HepG2 (cell line): ENCODE data around the gene SH3GL2. TPM values are rescaled to one million over a fixed set of nuclear protein-coding genes. Genes with fewer than 3 reads are reported as not detected.

Source experiments
- ATAC-seq: fragments of 200-7000 bp; cut with Tn5 transposase; 3 replicates; pipeline ENCODE4 v1.9.1; 2020; ENCODE audit warnings: mild to moderate bottlenecking, moderate library complexity
- BruUV-seq: library from RNA; stranded (reverse); fragments of 400-500 nt; replicated peaks from 2 replicates; lab custom pipeline; 2021; lab: Mats Ljungman, UMichigan
- CTCF ChIA-PET: fragments of 300-600 bp; formaldehyde crosslinking; extraction: SDS; loops from one replicate; lab custom pipeline; 2021; ENCODE audit warnings: low total read pairs, inconsistent platforms, low intra/inter-chr PET ratio; lab: Yijun Ruan, JAX
- POLR2A ChIA-PET: fragments of 350-600 bp; sonication (Branson Sonifier 250); formaldehyde crosslinking; loops from one replicate; lab custom pipeline; 2020; ENCODE audit warnings: antibody characterized with exemption, inconsistent platforms; lab: Yijun Ruan, JAX
- DNase-seq: peaks from one replicate; pipeline ENCODE4 v3.0.0-alpha.2; 2015; ENCODE audit warnings: low spot score
- FAIRE-seq: peaks from 3 replicates; lab custom pipeline; 2011; peaks lifted over from hg19 to GRCh38; lab: Jason Lieb, UNC
- H2AFZ ChIP-seq: one replicate; pipeline ENCODE4 v1.6.1; 2011; ENCODE audit warnings: low read length, inconsistent platforms
- H3K27ac ChIP-seq: fragments of 300-600 bp; 3 replicates; pipeline ENCODE4 v1.8.0; 2011; ENCODE audit warnings: mixed run types, mild to moderate bottlenecking, mixed read lengths, low read length, inconsistent platforms; ENCODE audit not compliant: insufficient read depth; ENCODE audit errors: extremely low read length
- H3K27me3 ChIP-seq, 2 experiments: fragments of 200-600 bp in 1 of 2; 2 replicates in 1 of 2; 3 replicates in 1 of 2; pipeline versions ENCODE4 v1.6.0 to v1.8.0; 2011; ENCODE audit warnings: low read length in 2 of 2, mild to moderate bottlenecking in 2 of 2, moderate library complexity in 2 of 2, inconsistent platforms in 1 of 2; ENCODE audit not compliant: insufficient read depth in 2 of 2, control insufficient read depth in 1 of 2
- H3K36me3 ChIP-seq, 2 experiments: fragments of 200-600 bp in 1 of 2; replicated peaks in 1 of 2; 2 replicates in 1 of 2; 3 replicates in 1 of 2; pipeline versions ENCODE4 v1.5.1 to v1.8.0; 2011; ENCODE audit warnings: low read length in 2 of 2, inconsistent platforms in 1 of 2; ENCODE audit not compliant: insufficient read depth in 2 of 2, control insufficient read depth in 1 of 2
- H3K4me1 ChIP-seq: 2 replicates; pipeline ENCODE4 v1.5.1; 2012; ENCODE audit warnings: low read length, inconsistent platforms; ENCODE audit not compliant: insufficient read depth
- H3K4me2 ChIP-seq: 2 replicates; pipeline ENCODE4 v1.6.0; 2011; ENCODE audit warnings: low read depth, low read length, inconsistent platforms
- H3K4me3 ChIP-seq, 3 experiments: fragments of 200-600 bp in 1 of 3; sonication (generic), shearing (Covaris generic) in 1 of 3; replicated peaks in 1 of 3; 2 replicates each; pipeline ENCODE4 v1.5.1; 2011 to 2016; ENCODE audit warnings: low read length in 3 of 3, inconsistent platforms in 2 of 3, low read depth in 2 of 3, mild to moderate bottlenecking in 2 of 3, control low read depth in 1 of 3, mixed read lengths in 1 of 3; ENCODE audit not compliant: insufficient read depth in 1 of 3
- H3K79me2 ChIP-seq: one replicate; pipeline ENCODE4 v1.6.1; 2011; ENCODE audit warnings: low read length, inconsistent platforms; ENCODE audit not compliant: insufficient read depth
- H3K9ac ChIP-seq: 2 replicates; pipeline ENCODE4 v1.6.0; 2011; ENCODE audit warnings: mild to moderate bottlenecking, low read depth, low read length, inconsistent platforms; ENCODE audit not compliant: insufficient read depth
- H3K9me3 ChIP-seq: 2 replicates; pipeline ENCODE4 v1.5.1; 2012; ENCODE audit warnings: mild to moderate bottlenecking, low read length
- H4K20me1 ChIP-seq: 2 replicates; pipeline ENCODE4 v1.6.0; 2011; ENCODE audit warnings: inconsistent platforms, mild to moderate bottlenecking, low read length, moderate library complexity; ENCODE audit not compliant: insufficient read depth
- ARID2 ChIP-seq: sonication (generic); formaldehyde crosslinking; IDR thresholded peaks from 2 replicates; pipeline ENCODE4 v1.8.1; 2022; ENCODE audit warnings: mild to moderate bottlenecking, missing genetic modification reagents, borderline replicate concordance
- NCOA2 ChIP-seq: sonication (generic); formaldehyde crosslinking; IDR thresholded peaks from 2 replicates; pipeline ENCODE4 v1.8.0; 2022; ENCODE audit warnings: inconsistent platforms
- PBX2 ChIP-seq: IDR thresholded peaks from 2 replicates; pipeline ENCODE4 v1.6.1; 2016; ENCODE audit warnings: control low read depth
- YEATS2 ChIP-seq: sonication (generic); formaldehyde crosslinking; IDR thresholded peaks from 2 replicates; pipeline ENCODE4 v1.4.0; 2020; ENCODE audit warnings: missing genetic modification reagents, borderline replicate concordance
- ZBTB21 ChIP-seq: sonication (generic); formaldehyde crosslinking; IDR thresholded peaks from 2 replicates; pipeline ENCODE4 v1.4.0; 2020; ENCODE audit warnings: missing genetic modification reagents
- ZBTB4 ChIP-seq: sonication (generic); formaldehyde crosslinking; IDR thresholded peaks from 2 replicates; pipeline ENCODE4 v1.4.0; 2020; ENCODE audit warnings: missing genetic modification reagents, mild to moderate bottlenecking, borderline replicate concordance
- ZNF451 ChIP-seq: sonication (generic); formaldehyde crosslinking; IDR thresholded peaks from 2 replicates; pipeline ENCODE4 v1.5.0; 2020; ENCODE audit warnings: mild to moderate bottlenecking, missing genetic modification reagents
- ZNF746 ChIP-seq: sonication (generic); formaldehyde crosslinking; IDR thresholded peaks from 2 replicates; pipeline ENCODE4 v1.8.0; 2022; ENCODE audit warnings: mild to moderate bottlenecking, missing genetic modification reagents
- WGBS: methylation state at CpG from one replicate; pipeline ENCODE4 v1.1.6; 2017; ENCODE audit warnings: low lambda C conversion rate; 5-methylcytosine and 5-hydroxymethylcytosine counted together
- in situ Hi-C: cut with HindIII; loops from 2 replicates; pipeline ENCODE4 v1.10.0; 2017; ENCODE audit warnings: low pct_unique_long_range_greater_than_20kb; ENCODE audit not compliant: extremely low pct_ligation_motif_present
- intact Hi-C: fragments of 100-400 bp; cut with micrococcal nuclease; formaldehyde crosslinking; loops from one replicate; pipeline ENCODE4 v1.10.0; 2022; ENCODE audit not compliant: unreplicated experiment
- polyA plus RNA-seq, 8 experiments: library from polyadenylated mRNA; depleted of rRNA in 3 of 8; stranded (reverse) in 7 of 8; unstranded in 1 of 8; fragments of >200 nt; fragmentation: Illumina TruSeq in 4 of 8; extraction: Trizol in 4 of 8; gene quantifications; 2 replicates each; pipeline versions ENCODE4 v1.2.1 to v1.2.3, GENCODE V29; 2011 to 2016; ENCODE audit warnings: low read depth in 4 of 8, missing spikeins in 1 of 8, mixed read lengths in 1 of 8; ENCODE audit not compliant: insufficient read depth in 1 of 8
- total RNA-seq, 5 experiments: library from RNA; depleted of rRNA; stranded (reverse); fragments of >200 nt; fragmentation: Illumina TruSeq; extraction: Trizol; gene quantifications; 2 replicates each; pipeline ENCODE4 v1.2.3, GENCODE V29; 2016; ENCODE audit warnings: low read depth in 1 of 5

Gene SH3GL2
- total and polyA plus RNA-seq, 2 of the 13 experiments (the other 11 are each of a cell fraction or from before 2014, with no cell fraction given): 0.04 TPM; not detected in 1

GRCh38 chr9:17636821-17637220 lies 58.0 kb downstream of the SH3GL2 start:
- H3K4me3 ChIP-seq: no peak overlapping the region
- POLR2A ChIA-PET: no interaction called here
- H3K9ac ChIP-seq: no peak overlapping the region
- H4K20me1 ChIP-seq: no peaks in the 10 kb centered on the region
- H3K4me2 ChIP-seq: no peak overlapping the region
- in situ Hi-C loops: no loop called here
- BruUV-seq: no TSS peak
- CTCF ChIA-PET: no interaction called here
- no peak overlapping the region for H3K27ac ChIP-seq
- no peaks in the 10 kb centered on the region for H3K4me1 ChIP-seq
- no peaks in the 10 kb centered on the region for H3K79me2 ChIP-seq
- H3K27me3 ChIP-seq: no peaks in the 10 kb centered on the region
- no peak for ATAC-seq
- H3K36me3 ChIP-seq: no peaks in the 10 kb centered on the region
- no peak for DNase-seq
- WGBS: 0% methylated on average over 1 of the region's 1 CpG
- TF ChIP-seq ZBTB21 (no peak), ARID2 (CRISPR knock-in tag) (no peak), ZBTB4 (CRISPR knock-in tag) (no peak), YEATS2 (CRISPR knock-in tag) (no peak), PBX2 (CRISPR knock-in tag) (no peak), ZNF746 (CRISPR knock-in tag) (no peak), ZNF451 (no peak), NCOA2 (CRISPR knock-in tag) (no peak)
- FAIRE-seq: no peak
- no peak overlapping the region for H2AFZ ChIP-seq
- H3K9me3 ChIP-seq: no peaks in the 10 kb centered on the region
- intact Hi-C loops: no loop called here
